Adrenal gland (tissue), 5 donors: ENCODE results near the gene E2F7.

ENCODE experiments used
- CTCF ChIP-seq, 6 experiments: fragments of 450-650 bp in 4 of 6; fragments of 200-600 bp in 2 of 6; sonication (generic) in 1 of 6; IDR thresholded peaks; 1 replicate in 5 of 6; 2 replicates in 1 of 6; pipeline versions ENCODE4 v1.5.1 to v1.8.0; 2016 to 2021; ENCODE audit warnings: antibody characterized with exemption in 6 of 6, mild to moderate bottlenecking in 2 of 6, moderate library complexity in 1 of 6
- POLR2A ChIP-seq, 2 donors: fragments of 450-650 bp; IDR thresholded peaks; one replicate each; pipeline ENCODE4 v1.6.1; 2017; ENCODE audit warnings: antibody characterized with exemption in 2 of 2, mild to moderate bottlenecking in 2 of 2, moderate library complexity in 1 of 2
- donor health status: DM: no; HTN: no; CAD: no.

- TF ChIP-seq CTCF (IDR thresholded peaks at IDR 0.05): no peak
- no peak for TF ChIP-seq POLR2A (IDR thresholded peaks at IDR 0.05)
Observed at GRCh38 chr12:76976777-76977382, 88.5 kb downstream of the E2F7 start.
